ENCODE measurements around the gene REL.

- no peak for TF ChIP-seq YEATS2 (CRISPR knock-in tag; IDR thresholded peaks at IDR 0.05; ENCODE audit: borderline replicate concordance)
- TF ChIP-seq CTCF (CRISPR knock-in tag; IDR thresholded peaks at IDR 0.05): no peak
- no peak for TF ChIP-seq PLSCR1 (CRISPR knock-in tag; IDR thresholded peaks at IDR 0.05; ENCODE audit: borderline replicate concordance)
- TF ChIP-seq HCFC1 (IDR thresholded peaks at IDR 0.05; ENCODE audit: low read depth, low read length): no peak
- TF ChIP-seq ZNF546 (CRISPR knock-in tag; conservative IDR thresholded peaks at IDR 0.05): no peak
- no peak for TF ChIP-seq PITX1 (CRISPR knock-in tag; IDR thresholded peaks at IDR 0.05)
- TF ChIP-seq ZNF121 (CRISPR knock-in tag; IDR thresholded peaks at IDR 0.05): no peak
- TF ChIP-seq ZNF562 (CRISPR knock-in tag; IDR thresholded peaks at IDR 0.05; ENCODE audit: borderline replicate concordance): no peak
- no peak for TF ChIP-seq NCOA2 (CRISPR knock-in tag; IDR thresholded peaks at IDR 0.05)
- no peak for TF ChIP-seq ZNF207 (IDR thresholded peaks at IDR 0.05; ENCODE audit: borderline replicate concordance)
- no peak for TF ChIP-seq CREB1 (IDR thresholded peaks at IDR 0.05)
- no peak for TF ChIP-seq CREB1 (CRISPR knock-in tag; IDR thresholded peaks at IDR 0.05)
- no peak for TF ChIP-seq RNF2 (conservative IDR thresholded peaks at IDR 0.05; ENCODE audit: low read depth)
- no peak for TF ChIP-seq RFXAP (CRISPR knock-in tag; IDR thresholded peaks at IDR 0.05; ENCODE audit: borderline replicate concordance)
- no peak for TF ChIP-seq FOXA1 (IDR thresholded peaks at IDR 0.05)
- no peak for TF ChIP-seq FOXA1 (CRISPR knock-in tag; IDR thresholded peaks at IDR 0.05)
These were observed 58.2 kb downstream of the REL start for GRCh38 chr2:60939622-60940021.
